Activated CD8-positive, alpha-beta memory T cell treated with anti-CD3 and anti-CD28 coated beads, Interleukin-2, amount 50 U/mL, for 1 hour (primary cell): ENCODE data around the gene PLEKHA7.

Experiments
- DNase-seq: peaks from one replicate; pipeline ENCODE4 v3.0.0-alpha.2; 2020; ENCODE audit errors: extremely low read depth

The PLEKHA7 gene

GRCh38 chr11:16841481-16841880 lies 172.7 kb downstream of the PLEKHA7 start:
- no peak for DNase-seq

- no peak for DNase-seq
Measured at GRCh38 chr11:16840951-16841350, 173.3 kb downstream of the PLEKHA7 start.

- no peak for DNase-seq
Measured at GRCh38 chr11:16839821-16840220, 174.4 kb downstream of the PLEKHA7 start.

- DNase-seq: no peak
Measured at GRCh38 chr11:16834384-16834783, 179.8 kb downstream of the PLEKHA7 start.

- DNase-seq: no peak
Measured at GRCh38 chr11:16833026-16833425, 181.2 kb downstream of the PLEKHA7 start.

GRCh38 chr11:16832193-16832539 lies 182.0 kb downstream of the PLEKHA7 start:
- DNase-seq: no peak

GRCh38 chr11:16831316-16832192 lies 182.7 kb downstream of the PLEKHA7 start:
- no peak for DNase-seq

GRCh38 chr11:16827139-16827538 lies 187.1 kb downstream of the PLEKHA7 start:
- no peak for DNase-seq

- no peak for DNase-seq
Measured at GRCh38 chr11:16825968-16826367, 188.2 kb downstream of the PLEKHA7 start.

- DNase-seq: no peak
Measured at GRCh38 chr11:16825101-16825500, 189.1 kb downstream of the PLEKHA7 start.

- DNase-seq: no peak
Measured at GRCh38 chr11:16820324-16821092, 193.7 kb downstream of the PLEKHA7 start.

- DNase-seq: no peak
Measured at GRCh38 chr11:16818284-16818683, 195.9 kb downstream of the PLEKHA7 start.

- no peak for DNase-seq
Measured at GRCh38 chr11:16817351-16817750, 196.9 kb downstream of the PLEKHA7 start.

GRCh38 chr11:16816358-16817270 lies 197.6 kb downstream of the PLEKHA7 start:
- no peak for DNase-seq

- DNase-seq: no peak
Measured at GRCh38 chr11:16815047-16815767, 199.0 kb downstream of the PLEKHA7 start.

- no peak for DNase-seq
Measured at GRCh38 chr11:16814410-16815046, 199.7 kb downstream of the PLEKHA7 start.

- DNase-seq: no peak
Measured at GRCh38 chr11:16813126-16813525, 201.1 kb downstream of the PLEKHA7 start.

GRCh38 chr11:16812274-16812673 lies 201.9 kb downstream of the PLEKHA7 start:
- DNase-seq: no peak

- no peak for DNase-seq
Measured at GRCh38 chr11:16811136-16812020, 202.8 kb downstream of the PLEKHA7 start.
